ENCODE data around the gene ZKSCAN1.

The ZKSCAN1 gene

DNA sequence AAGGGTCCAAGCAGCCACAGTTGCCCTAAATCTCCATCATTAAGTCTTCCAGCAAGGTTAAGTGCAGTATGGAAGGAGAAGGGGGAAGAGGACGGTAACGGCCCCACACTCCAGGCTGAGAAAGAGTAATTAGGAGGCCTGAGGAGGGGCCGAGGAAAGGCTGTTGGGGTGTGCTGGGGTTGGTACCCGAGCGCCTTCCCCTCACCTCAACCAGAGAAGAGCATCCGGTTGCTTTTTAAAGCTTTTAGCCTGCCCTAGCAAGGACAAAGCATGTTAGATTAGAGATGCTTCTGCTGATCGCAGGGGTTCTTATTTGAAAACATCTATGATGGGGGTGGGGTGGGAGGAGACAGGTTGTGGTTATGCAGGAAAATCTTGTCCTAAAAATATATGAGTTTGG is 25.2 kb downstream of the ZKSCAN1 start:
- no peak for DNase-seq

DNA sequence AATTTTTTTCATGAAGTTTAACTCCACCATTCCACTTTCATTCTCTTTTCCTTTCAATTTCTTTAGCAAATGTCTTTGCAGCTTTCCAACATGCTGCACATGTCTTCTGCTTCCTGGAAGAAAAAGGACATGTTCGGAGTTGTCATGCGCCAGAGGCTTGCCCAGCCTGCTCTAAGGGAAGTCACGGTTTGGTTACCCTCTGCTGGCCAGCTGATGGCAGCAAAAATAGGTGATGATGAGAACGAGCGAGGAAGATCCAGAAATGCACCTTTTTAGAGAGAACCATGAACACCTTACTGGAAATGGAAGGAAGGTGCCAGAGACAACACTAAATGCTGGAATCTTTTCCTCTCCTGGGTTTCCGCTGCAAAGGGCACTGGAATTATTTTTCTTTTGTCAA is 29.3 kb downstream of the ZKSCAN1 start:
- peak; percentile 17 for DNase-seq

DNA sequence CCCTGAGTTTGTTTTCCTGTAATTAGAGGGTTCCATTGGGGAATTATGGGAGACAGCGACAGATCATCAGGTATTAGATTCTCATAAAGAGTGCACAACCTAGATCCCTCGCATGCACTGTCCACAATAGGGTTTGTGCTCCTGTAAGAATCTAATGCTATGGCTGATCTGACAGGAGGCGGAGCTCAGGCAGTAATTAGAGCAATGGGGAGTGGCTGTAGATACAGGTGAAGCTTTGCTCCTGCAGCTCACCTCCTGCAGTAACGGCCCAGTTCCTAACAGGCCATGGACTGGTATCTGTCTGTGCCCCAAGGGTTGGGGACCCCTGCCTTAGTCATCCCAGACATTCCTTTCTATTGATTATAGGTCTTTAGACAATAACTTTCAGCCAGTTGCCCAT is 33.3 kb downstream of the ZKSCAN1 start:
- DNase-seq: no peak

DNA sequence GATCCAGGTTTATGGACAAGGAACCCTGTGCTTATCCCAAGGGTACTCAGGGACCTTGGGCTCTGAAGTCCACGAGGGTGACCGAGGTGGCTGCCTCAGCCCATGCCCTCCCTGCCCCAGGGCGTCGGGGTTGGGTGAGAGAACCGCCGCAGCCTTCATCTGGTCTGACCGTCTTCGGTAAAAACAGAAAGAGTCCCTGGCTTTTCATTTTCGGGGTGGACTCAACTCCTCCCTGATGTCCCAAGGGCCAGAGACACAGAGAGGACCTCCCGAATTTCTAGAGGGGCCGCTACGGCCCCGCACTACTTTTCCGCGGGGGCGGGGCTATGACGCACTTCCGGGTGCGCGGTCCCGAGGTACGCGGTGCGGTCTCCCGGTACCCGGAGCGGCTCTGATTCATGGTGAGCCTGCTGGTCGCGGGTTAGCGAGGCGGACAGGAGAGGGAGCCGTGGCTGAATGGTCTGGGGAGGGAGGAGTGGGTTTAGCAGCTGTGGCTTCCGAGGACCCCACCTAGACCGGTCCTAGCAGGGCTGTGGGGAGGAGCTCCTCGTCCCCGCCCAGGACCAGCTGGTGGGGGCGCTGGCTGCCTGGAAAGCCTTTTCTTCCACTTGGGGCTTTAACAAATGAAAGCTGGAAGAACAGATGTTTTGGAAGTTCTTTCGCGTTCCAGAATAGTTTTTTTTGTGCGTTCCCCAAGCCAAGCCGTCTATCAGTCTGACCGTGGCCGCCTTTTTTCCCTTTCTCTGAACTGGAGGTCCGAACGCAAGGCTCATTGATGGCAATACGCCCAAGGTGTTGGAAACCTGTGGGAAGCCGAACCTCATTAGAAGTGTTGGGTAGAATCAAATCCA is 34.3 kb downstream of the ZKSCAN1 start, which contains the start of gene ZSCAN21:
ZSCAN21 (plus strand) TSS at position 334 of the 851 bp plus-strand sequence. CDS start 7,233 bp downstream, outside the sequence.
- peak; percentile 86 for DNase-seq

DNA sequence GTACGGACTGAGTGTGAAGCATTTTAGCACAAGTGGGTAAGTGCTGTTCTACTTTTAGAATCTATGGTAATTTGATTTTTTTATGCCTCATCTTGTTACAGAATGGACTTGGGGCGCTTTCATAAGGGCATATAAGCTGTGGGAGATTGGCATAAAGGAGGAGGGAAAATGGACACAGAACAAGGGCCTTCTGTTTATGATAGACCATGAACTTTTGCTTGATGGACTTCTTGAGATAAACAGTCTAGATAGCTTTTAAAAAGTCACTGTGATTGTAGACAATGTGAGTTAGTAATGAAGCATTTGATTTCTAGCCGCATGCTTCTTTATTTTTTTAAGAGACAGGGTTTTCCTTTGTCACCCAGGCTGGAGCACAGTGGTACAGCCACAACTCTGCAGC is 36.2 kb downstream of the ZKSCAN1 start:
- DNase-seq: no peak

DNA sequence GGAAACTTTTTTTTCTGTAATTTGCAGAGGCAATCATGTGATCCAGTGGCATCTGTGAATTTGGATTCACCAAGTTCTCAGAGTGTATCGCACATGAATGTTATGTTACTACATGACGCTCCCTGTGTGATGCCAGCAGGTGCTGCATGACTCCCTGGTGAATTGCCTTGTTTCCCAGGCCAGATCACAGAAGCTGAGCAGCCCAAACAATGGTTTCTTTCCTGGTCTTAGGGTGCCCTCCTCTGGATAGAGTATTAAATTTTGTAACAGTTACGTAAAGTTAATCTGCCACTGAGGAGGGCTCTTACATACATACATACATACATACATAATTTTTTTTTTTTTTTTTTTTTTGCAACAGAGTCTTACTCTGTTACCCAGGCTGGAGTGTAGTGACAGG is 37.8 kb downstream of the ZKSCAN1 start:
- peak; percentile 21 for DNase-seq

DNA sequence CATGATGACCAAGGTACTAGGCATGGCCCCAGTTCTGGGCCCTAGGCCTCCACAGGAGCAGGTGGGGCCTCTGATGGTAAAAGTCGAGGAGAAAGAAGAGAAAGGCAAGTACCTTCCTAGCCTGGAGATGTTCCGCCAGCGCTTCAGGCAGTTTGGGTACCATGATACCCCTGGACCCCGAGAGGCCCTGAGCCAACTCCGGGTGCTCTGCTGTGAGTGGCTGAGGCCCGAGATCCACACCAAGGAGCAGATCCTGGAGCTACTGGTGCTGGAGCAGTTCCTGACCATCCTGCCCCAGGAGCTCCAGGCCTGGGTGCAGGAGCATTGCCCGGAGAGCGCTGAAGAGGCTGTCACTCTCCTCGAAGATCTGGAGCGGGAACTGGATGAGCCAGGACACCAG is 41.6 kb downstream of the ZKSCAN1 start:
- no peak for DNase-seq

DNA sequence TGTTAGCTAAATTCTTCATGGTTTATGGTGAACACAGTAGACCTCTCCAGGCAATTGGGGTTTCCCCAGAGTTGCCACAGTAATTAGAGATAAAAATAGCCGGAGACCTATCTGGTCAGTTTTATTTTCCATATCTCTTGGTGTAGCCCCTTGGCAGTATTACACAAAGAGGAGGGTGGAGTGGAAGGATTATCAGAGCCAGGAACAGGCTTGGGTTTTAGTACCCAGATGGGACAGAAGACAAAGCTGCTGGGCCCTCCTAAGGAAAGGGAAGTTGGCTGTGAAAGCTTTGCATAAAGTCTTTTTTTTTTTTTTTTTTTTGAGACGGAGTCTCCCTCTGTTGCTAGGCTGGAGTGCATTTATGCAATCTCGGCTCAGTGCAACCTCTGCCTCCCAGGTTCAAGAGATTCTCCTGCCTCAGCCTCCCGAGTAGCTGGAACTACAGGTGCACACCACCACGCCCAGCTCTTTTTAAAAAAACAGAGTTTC is 43.9 kb downstream of the ZKSCAN1 start:
- DNase-seq: no peak

DNA sequence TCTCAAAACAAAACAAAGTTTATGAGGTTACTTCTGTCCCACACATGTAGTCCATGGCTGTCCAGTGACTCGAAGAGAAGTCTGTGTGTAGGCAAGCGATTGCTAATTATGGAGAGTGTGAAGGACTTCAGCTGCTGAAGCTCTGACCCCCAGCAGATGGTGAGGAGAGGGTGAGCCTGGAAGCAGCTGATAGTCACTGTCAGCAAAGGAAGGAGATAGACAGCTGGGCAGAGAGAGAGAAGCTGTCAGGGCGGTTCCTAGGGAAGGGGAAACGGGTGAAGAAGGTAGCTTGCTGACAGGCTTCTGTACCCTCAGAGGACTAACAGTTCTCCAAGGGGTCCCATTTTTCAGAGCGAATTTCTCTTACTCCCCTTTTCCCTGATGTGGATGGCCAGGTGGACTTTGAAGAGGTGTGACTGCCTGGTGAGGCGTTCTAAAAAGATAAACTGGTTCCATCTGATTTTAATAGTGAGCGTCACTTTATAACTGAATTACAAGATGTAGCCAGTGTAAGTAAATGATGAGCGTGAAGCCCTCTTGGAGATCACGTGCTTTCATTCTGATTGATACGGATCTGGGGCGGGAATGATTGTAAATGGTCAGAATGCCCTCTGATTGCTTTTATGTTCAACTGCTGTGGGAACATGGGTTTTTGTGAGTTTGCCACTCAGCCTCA is 46.3 kb downstream of the ZKSCAN1 start:
- DNase-seq: no peak

DNA sequence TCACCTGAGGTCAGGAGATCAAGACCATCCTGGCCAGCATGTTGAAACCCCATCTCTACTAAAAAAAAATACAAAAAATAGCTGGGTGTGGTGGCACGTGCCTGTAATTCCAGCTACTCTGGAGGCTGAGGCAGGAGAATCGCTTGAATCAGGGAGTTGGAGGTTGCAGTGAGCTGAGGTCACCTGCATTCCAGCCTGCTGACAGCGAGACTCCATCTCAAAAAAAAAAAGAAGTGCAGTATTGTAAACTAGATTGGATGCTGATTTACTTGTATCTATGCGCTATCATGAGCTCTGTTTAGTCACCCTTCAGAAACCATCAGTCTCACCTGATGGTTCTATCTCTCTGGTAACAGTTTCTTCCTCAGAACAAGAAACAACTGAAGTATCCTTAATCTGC is 48.0 kb downstream of the ZKSCAN1 start:
- DNase-seq: no peak

DNA sequence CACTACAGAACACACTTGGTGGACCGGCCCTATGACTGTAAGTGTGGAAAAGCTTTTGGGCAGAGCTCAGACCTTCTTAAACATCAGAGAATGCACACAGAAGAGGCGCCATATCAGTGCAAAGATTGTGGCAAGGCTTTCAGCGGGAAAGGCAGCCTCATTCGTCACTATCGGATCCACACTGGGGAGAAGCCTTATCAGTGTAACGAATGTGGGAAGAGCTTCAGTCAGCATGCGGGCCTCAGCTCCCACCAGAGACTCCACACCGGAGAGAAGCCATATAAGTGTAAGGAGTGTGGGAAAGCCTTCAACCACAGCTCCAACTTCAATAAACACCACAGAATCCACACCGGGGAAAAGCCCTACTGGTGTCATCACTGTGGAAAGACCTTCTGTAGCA is 48.8 kb downstream of the ZKSCAN1 start:
- no peak for DNase-seq

DNA sequence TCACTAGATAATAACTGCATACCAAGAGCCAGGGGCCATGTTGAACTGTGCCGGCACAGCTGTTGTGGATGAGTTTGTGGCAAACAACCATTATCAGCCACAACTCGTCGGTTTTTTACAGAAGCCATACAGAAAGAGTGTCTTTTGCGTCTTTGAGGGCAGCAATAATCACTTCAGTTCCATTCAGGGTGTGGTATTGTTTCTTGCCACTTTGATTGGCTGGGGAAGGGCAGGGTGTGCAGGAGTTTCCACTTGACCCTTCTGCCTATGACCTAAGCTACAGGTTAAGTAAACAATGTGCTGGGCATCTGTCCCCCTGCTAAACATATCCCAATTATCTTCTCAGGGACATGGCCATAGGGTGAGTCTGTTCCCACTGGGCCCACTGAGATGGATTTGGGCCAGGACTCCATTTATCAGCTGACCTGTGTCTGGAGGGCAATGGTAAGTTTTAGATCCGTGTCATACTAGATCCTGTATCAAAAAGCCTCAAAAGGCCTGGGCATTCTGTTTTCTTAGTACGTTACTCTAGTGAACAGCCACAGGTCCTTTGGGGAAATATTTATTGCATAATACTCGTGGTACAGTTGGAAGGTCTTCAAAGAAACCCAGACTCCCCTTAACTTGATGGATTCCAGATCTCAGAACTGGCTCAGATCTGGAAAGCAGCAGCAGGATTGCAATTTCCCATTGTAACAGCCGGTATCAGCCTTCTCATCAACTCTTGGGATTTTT is 50.2 kb downstream of the ZKSCAN1 start:
- DNase-seq: no peak

DNA sequence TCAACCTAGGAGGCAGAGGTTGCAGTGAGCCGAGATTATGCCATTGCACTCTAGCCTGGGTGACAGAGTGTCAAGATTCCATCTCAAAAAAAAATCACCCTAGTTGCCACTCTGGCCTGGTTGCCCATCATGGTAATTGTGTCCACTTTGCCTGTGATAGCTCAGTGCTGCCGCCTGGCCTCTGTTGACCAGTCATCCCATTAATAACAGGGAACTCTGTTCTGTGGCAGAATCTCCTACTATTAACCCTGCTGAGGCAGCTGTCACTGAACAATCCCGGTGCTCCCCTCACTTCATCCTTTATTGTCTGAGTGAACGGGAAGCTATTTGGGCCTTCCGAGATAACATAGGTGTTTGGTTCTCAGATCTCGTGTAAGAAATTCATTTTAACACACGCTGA is 51.6 kb downstream of the ZKSCAN1 start:
- no peak for DNase-seq

DNA sequence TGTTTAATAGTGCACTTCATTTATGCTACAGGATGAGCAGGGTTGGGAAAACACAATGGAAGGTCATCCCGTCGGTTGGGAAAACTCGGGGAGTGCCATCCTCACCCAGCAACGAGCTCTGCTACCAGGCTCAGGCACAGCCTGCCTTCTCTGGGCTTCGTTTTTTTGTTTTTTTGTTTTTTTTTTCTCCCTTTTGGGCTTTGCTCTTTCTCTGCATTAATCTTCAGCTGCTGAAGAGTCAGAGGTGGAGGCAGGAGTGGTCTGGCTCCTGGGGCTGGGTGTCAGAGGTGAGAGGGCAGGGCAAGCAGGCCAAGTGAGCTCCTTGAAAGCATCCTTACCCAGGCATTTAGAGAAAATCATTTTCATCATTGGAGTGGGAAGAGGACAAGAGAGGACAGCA is 54.6 kb downstream of the ZKSCAN1 start:
- no peak for DNase-seq

DNA sequence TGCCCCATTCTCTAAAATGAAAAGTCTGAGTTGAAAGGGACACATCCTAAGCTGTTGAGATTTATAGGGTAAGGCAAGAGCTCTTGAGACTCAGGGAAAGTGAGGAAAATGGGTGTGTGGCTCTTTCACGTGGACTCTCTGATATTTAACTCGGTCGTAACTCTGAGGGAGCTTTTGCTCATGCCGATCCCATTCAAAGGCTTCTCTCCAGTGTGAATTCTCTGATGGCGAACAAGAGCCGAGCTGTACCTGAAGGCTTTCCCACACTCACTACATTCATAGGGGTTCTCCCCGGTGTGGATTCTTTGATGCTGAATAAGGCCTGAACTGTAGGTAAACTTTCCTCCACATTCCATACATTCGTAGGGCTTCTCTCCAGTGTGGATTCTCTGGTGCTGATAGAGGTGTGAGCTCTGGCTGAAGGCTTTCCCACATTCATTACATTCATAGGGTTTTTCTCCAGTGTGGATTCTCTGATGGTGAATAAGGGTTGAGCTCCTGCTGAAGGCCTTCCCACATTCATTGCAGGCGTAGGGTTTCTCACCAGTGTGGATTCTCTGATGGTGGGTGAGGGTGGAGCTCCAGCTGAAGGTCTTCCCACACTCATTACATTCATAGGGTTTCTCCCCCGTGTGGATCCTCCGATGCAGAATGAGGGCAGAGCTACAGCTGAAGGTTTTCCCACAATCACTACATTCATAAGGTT is 55.8 kb downstream of the ZKSCAN1 start:
- no peak for DNase-seq

DNA sequence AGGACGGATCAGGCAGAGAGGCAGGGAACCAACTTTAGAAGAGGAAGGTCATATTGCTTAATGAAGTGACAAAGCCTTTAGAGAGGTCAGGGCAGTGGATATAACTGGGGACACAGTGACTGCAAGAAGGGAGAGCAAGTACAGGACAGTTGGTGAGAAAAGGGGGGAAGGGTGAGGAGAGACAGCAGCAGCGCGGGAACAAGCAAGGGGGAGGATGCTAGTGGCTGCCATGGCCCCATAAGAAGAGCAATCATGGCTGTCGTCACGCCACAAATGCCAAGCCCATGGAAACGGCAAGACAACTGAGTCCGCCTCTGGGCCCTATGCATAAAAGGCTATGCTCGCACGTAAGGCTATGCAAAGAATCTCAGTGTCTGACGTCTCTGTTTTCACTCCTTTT is 57.1 kb downstream of the ZKSCAN1 start:
- no peak for DNase-seq

DNA sequence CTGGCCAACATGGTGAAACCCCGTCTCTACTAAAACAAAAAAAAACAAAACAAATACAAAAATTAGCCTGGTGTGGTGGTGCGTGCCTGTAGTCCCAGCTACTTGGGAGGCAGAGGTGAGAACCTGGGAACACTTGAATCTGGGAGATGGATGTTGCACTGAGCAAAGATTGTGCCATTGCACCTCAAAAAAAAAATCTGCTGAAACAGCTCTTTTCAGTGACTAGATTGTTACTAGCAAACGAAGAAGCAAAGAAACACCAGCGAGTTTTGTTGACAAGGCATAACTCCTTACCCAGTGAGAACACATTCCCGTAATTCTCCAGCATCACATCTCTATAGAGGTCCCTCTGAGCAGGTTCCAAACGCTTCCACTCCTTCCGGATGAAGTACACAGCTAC is 59.4 kb downstream of the ZKSCAN1 start:
- no peak for DNase-seq

DNA sequence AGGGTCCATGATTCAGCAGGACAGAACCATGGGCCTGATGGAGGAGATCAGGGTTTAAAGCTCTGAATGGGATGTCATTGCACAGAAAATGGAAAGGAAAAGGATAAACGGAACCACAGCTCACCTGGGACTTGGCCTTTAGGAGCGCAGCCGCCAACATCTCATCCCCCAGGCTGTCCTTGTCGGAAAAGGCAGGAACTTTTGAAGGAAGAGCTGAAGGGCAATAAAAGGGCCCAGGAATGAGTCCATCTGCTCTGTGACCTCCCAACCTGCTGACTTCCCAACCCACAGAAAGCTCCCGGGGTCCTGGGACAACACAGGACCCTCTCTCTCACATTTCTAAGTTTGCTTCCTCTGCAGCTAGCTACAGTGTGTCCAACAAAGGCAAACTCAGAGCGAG is 60.0 kb downstream of the ZKSCAN1 start:
- DNase-seq: no peak

DNA sequence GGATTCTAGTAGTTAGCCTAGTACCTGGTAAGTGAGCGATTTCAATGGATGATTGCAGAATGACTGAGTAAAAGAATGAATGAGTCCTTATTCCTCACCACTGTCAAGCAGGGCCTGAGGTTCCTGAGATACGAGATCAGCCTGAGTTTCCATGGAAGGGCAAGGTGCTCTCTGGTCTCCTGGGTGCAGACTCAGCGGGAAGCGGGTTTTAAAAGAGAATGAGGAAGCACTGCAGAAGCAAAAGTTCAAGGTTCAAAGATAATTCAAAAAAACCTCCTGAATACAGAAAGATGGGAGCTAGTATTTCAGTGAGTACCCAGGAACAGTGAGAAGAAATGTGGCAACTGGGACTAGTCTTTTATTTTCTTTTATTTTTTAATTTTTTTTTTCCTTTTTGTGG is 61.8 kb downstream of the ZKSCAN1 start:
- DNase-seq: no peak

DNA sequence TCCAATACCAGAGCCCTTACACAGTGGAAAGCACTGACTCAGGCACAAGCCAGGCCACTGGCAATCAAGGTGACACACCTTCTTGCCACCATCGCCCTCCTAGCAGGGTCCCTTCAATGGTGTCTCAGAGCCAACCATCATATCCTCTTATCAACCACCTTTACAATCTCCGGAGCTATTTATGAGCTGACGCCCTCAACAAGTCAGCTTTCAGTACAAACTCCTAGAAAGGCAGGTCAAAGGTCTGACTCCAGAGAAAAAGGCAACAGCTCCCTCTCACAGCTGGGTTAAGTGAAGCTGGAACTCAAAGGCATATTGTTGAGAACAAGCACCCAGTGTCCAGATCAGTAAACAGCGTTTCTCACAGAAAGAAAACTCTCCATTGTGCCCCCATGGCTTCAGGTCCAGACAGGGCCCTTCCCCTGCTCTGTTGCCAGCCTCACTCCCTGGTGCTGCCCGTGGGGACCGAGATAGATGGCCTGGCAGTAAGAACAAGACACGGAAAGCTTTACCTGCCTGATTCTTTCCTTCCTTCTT is 63.7 kb downstream of the ZKSCAN1 start:
- no peak for DNase-seq

DNA sequence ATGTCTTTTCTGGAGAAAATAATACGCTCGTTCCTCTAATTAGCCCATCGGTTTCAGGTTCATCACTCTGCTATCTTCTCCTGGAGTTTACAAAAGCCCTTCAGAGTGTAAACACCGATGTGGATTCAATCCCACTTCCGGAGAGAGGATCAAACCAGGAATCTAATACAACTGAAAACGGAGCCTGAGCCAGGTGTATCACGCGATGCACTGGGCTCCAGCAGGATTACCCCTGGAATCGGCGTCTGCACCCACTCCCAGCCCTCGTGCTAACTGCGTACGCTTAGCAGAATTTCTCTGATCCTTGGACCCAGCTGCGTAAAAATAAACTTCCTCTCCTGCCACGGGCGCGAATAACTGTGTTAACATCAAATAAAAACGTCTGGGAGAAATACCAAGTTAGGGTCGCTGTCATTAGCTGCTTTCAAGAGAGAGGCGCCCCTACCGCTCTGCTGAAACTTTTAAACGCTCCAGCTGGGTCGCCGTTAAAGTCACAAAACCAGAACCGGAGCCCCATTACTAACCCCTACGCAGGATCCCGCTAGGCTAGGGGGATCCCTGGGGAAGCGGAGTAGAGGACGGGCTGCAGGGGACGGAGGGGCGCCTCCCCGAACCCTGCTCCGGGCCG is 65.6 kb downstream of the ZKSCAN1 start:
- no peak for DNase-seq

DNA sequence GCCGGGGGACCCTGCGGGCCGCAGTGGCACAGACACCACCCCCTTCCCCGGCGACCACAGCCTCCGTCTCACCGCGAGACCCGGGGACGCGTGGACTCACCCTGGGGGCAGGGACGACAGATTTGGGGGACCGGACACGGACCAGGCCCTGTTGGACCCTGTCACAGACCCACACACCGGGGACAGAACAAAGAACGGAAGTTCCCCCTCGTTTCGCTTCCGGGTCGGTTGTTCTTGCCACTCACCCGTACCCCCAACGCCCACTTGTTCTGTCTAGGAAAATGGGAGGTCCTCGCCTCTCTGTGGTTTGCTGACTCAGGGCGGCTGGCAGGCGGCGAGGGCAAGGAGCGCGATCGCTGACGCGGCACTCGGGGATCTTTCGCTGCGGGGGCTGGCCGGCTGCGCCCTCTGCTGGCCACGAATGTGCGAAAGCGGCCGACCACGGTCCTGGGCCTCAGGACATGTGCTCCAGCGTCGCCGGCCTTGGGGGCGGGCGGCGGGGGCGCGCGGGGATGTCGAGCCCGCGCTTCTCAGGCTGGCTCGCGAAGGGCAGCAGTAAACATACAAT is 66.2 kb downstream of the ZKSCAN1 start, which contains the start of gene ZNF3:
ZNF3 (minus strand) TSS at position 189 of the 568 bp plus-strand sequence. CDS start 4,366 bp downstream, outside the sequence.
- peak; percentile 96 for DNase-seq
